H9 (cell line): ENCODE data around the gene CELF4. TPM values are rescaled to one million over a fixed set of nuclear protein-coding genes. Genes with fewer than 3 reads are reported as not detected.

ENCODE experiments used
- DNase-seq: peaks from one replicate; pipeline ENCODE4 v3.0.0-alpha.2; 2017
- H2AFZ ChIP-seq: one replicate; pipeline ENCODE4 v1.6.1; 2013; ENCODE audit warnings: mild to moderate bottlenecking, low read length, control low read depth, moderate library complexity
- H2AK5ac ChIP-seq: 2 replicates; pipeline ENCODE4 v1.6.1; 2013; ENCODE audit warnings: low read length, control low read depth, mixed read lengths; ENCODE audit not compliant: insufficient read length
- H2BK120ac ChIP-seq: one replicate; pipeline ENCODE4 v1.6.1; 2013; ENCODE audit warnings: low read depth, mild to moderate bottlenecking, low read length, control low read depth, inconsistent platforms; ENCODE audit not compliant: poor library complexity, severe bottlenecking
- H2BK12ac ChIP-seq: 2 replicates; pipeline ENCODE4 v1.6.1; 2013; ENCODE audit warnings: low read length, control low read depth, mixed read lengths, low read depth; ENCODE audit not compliant: insufficient read length
- H2BK15ac ChIP-seq: 2 replicates; pipeline ENCODE4 v1.6.1; 2013; ENCODE audit warnings: low read depth, low read length, control low read depth
- H2BK20ac ChIP-seq: one replicate; pipeline ENCODE4 v1.6.1; 2013; ENCODE audit warnings: low read depth, mild to moderate bottlenecking, low read length, control low read depth, inconsistent platforms; ENCODE audit not compliant: poor library complexity, severe bottlenecking
- H2BK5ac ChIP-seq: 2 replicates; pipeline ENCODE4 v1.6.1; 2013; ENCODE audit warnings: low read length, control low read depth, mixed read lengths; ENCODE audit not compliant: insufficient read length
- H3K14ac ChIP-seq: 2 replicates; pipeline ENCODE4 v1.6.1; 2013; ENCODE audit warnings: low read length, control low read depth; ENCODE audit not compliant: insufficient read depth
- H3K18ac ChIP-seq: 2 replicates; pipeline ENCODE4 v1.6.1; 2013; ENCODE audit warnings: low read depth, mild to moderate bottlenecking, mixed read lengths, low read length, control low read depth; ENCODE audit not compliant: insufficient read length
- H3K23ac ChIP-seq: 2 replicates; pipeline ENCODE4 v1.6.1; 2013; ENCODE audit warnings: low read length, control low read depth, mixed read lengths, low read depth; ENCODE audit not compliant: insufficient read length
- H3K23me2 ChIP-seq: 2 replicates; pipeline ENCODE4 v1.6.1; 2013; ENCODE audit warnings: low read depth, mild to moderate bottlenecking, mixed read lengths, low read length, control low read depth; ENCODE audit not compliant: insufficient read length, poor library complexity, severe bottlenecking
- H3K27ac ChIP-seq: 2 replicates; pipeline ENCODE4 v1.5.1; 2013; ENCODE audit warnings: low read length, control low read depth, mixed read lengths, low read depth; ENCODE audit not compliant: insufficient read length
- H3K27me3 ChIP-seq: 2 replicates; pipeline ENCODE4 v1.6.1; 2013; ENCODE audit warnings: low read length, control low read depth, inconsistent platforms; ENCODE audit not compliant: insufficient read depth
- H3K4ac ChIP-seq: 2 replicates; pipeline ENCODE4 v1.6.1; 2013; ENCODE audit warnings: low read depth, mild to moderate bottlenecking, control low read depth, inconsistent platforms, low read length, moderate library complexity
- H3K4me1 ChIP-seq: 2 replicates; pipeline ENCODE4 v1.6.1; 2013; ENCODE audit warnings: low read length, control low read depth, inconsistent platforms; ENCODE audit not compliant: insufficient read depth
- H3K4me2 ChIP-seq: 2 replicates; pipeline ENCODE4 v1.6.1; 2013; ENCODE audit warnings: low read length, control low read depth, mixed read lengths; ENCODE audit not compliant: insufficient read length, insufficient read depth
- H3K56ac ChIP-seq: 2 replicates; pipeline ENCODE4 v1.6.1; 2013; ENCODE audit warnings: low read depth, mild to moderate bottlenecking, mixed read lengths, low read length, control low read depth; ENCODE audit not compliant: insufficient read length
- H3K79me1 ChIP-seq: 2 replicates; pipeline ENCODE4 v1.6.1; 2013; ENCODE audit warnings: low read depth, mild to moderate bottlenecking, moderate library complexity, low read length, control low read depth, inconsistent platforms; ENCODE audit not compliant: insufficient read depth, poor library complexity, severe bottlenecking
- H3K79me2 ChIP-seq: 2 replicates; pipeline ENCODE4 v1.6.1; 2013; ENCODE audit warnings: low read length, control low read depth, inconsistent platforms; ENCODE audit not compliant: insufficient read depth
- H3K9ac ChIP-seq: 2 replicates; pipeline ENCODE4 v1.6.1; 2013; ENCODE audit warnings: low read length, control low read depth, mixed read lengths; ENCODE audit not compliant: insufficient read length; ENCODE audit errors: extremely low read depth
- H3K9me3 ChIP-seq: one replicate; pipeline ENCODE4 v1.6.1; 2013; ENCODE audit warnings: low read depth, low read length, inconsistent platforms; ENCODE audit not compliant: control insufficient read depth
- H3T11ph ChIP-seq: one replicate; pipeline ENCODE4 v1.6.1; 2013; ENCODE audit warnings: mild to moderate bottlenecking, low read length, control low read depth, inconsistent platforms
- H4K20me1 ChIP-seq: one replicate; pipeline ENCODE4 v1.6.1; 2013; ENCODE audit not compliant: control insufficient read depth, insufficient read length, insufficient read depth
- H4K5ac ChIP-seq: 2 replicates; pipeline ENCODE4 v1.6.1; 2013; ENCODE audit warnings: low read depth, mild to moderate bottlenecking, mixed read lengths, low read length, control low read depth; ENCODE audit not compliant: insufficient read length
- H4K8ac ChIP-seq: replicated peaks from 2 replicates; pipeline ENCODE4 v1.6.1; 2013; ENCODE audit warnings: low read length, control low read depth, mixed read lengths, low read depth; ENCODE audit not compliant: insufficient read length
- H4K91ac ChIP-seq: 2 replicates; pipeline ENCODE4 v1.6.1; 2013; ENCODE audit warnings: low read depth, mild to moderate bottlenecking, moderate library complexity, mixed read lengths, low read length, control low read depth; ENCODE audit not compliant: insufficient read length
- H3K27ac Mint-ChIP-seq, 3 experiments: 2 replicates in 2 of 3; 3 replicates in 1 of 3; pipeline ENCODE4 v1.8.0; 2020 to 2021; ENCODE audit warnings: mixed read lengths in 3 of 3, mild to moderate bottlenecking in 1 of 3, moderate library complexity in 1 of 3
- H3K27me3 Mint-ChIP-seq: 2 replicates; pipeline ENCODE4 v1.8.0; 2021; ENCODE audit warnings: low read depth, mild to moderate bottlenecking, moderate library complexity, mixed read lengths
- H3K36me3 Mint-ChIP-seq, 3 experiments: 2 replicates in 2 of 3; 3 replicates in 1 of 3; pipeline ENCODE4 v1.8.0; 2020 to 2021; ENCODE audit warnings: low read depth in 3 of 3, mixed read lengths in 3 of 3; ENCODE audit not compliant: insufficient read depth in 1 of 3
- H3K4me1 Mint-ChIP-seq, 2 experiments: 2 replicates each; pipeline ENCODE4 v1.8.0; 2020; ENCODE audit warnings: mixed read lengths in 2 of 2
- H3K4me3 Mint-ChIP-seq, 2 experiments: 2 replicates in 1 of 2; 3 replicates in 1 of 2; pipeline ENCODE4 v1.8.0; 2020 to 2021; ENCODE audit warnings: mild to moderate bottlenecking in 2 of 2, mixed read lengths in 2 of 2, moderate library complexity in 1 of 2
- H3K9me3 Mint-ChIP-seq, 2 experiments: 2 replicates in 1 of 2; 3 replicates in 1 of 2; pipeline ENCODE4 v1.8.0; 2020; ENCODE audit warnings: mild to moderate bottlenecking in 2 of 2, mixed read lengths in 2 of 2, moderate library complexity in 1 of 2
- CTCF ChIP-seq: fragments of 200-600 bp; sonication (generic); conservative IDR thresholded peaks from 3 replicates; pipeline ENCODE4 v1.8.0; 2021; ENCODE audit warnings: antibody characterized with exemption, mild to moderate bottlenecking
- WGBS: extraction: QIAGEN DNeasy Blood & Tissue Kit; methylation state at CpG from one replicate; pipeline ENCODE4 v1.1.7; 2013; ENCODE audit warnings: missing lambda C conversion rate, low lambda C conversion rate, mixed read lengths; ENCODE audit not compliant: insufficient read length; ENCODE audit errors: extremely low coverage; 5-methylcytosine and 5-hydroxymethylcytosine counted together
- total RNA-seq: library from RNA; stranded (reverse); gene quantifications from 2 replicates; pipeline ENCODE4 v1.2.1, GENCODE V29; 2021

Gene CELF4
- total RNA-seq, 1 experiment from 2014 or later: 1.1 TPM

GRCh38 chr18:37476182-37476581 lies 89.4 kb downstream of the CELF4 start:
- Histone ChIP-seq H4K20me1 (peaks cover 3% of the 10 kb centered on the region), H2BK5ac (no peak overlapping the region), H3K4ac (no peak overlapping the region), H3K14ac (no peak overlapping the region), H3K27me3 (no peaks in the 10 kb centered on the region), H3K79me2 (no peaks in the 10 kb centered on the region), H3K23me2 (no peaks in the 10 kb centered on the region), H3K4me1 (no peaks in the 10 kb centered on the region), H2BK120ac (no peak overlapping the region), H4K5ac (no peak overlapping the region), H3K23ac (no peak overlapping the region), H2AFZ (no peak overlapping the region), H3K9me3 (no peaks in the 10 kb centered on the region), H4K91ac (no peak overlapping the region), H3K56ac (no peak overlapping the region), H3K18ac (no peak overlapping the region), H3K4me2 (no peak overlapping the region), H2AK5ac (no peak overlapping the region), H2BK12ac (no peak overlapping the region), H2BK15ac (no peak overlapping the region), H4K8ac (no peak overlapping the region), H3T11ph (no peak overlapping the region), H3K79me1 (no peaks in the 10 kb centered on the region), H3K9ac (no peak overlapping the region), H3K27ac (no peak overlapping the region), H2BK20ac (no peak overlapping the region)
- DNase-seq: peak; percentile 69
- Mint-ChIP-seq H3K4me1 (peaks cover 21 to 24% of the 10 kb centered on the region in 2 experiments), H3K9me3 (peaks cover 0 to 3% of the 10 kb centered on the region in 2 experiments; a peak in 3 of 5 replicates), H3K27me3 (peaks cover 14% of the 10 kb centered on the region), H3K36me3 (no peaks in the 10 kb centered on the region; a peak in 2 of 7 replicates), H3K27ac (no peak overlapping the region; a peak in 1 of 7 replicates), H3K4me3 (no peak overlapping the region)
- peak; percentile 91 for TF ChIP-seq CTCF
- WGBS: no CpG with 5 or more reads among the region's 6 CpGs
